ENCODE measurements around the gene ADGRB3. TPM values are rescaled to one million over a fixed set of nuclear protein-coding genes. Genes with fewer than 3 reads are reported as not detected.

The ADGRB3 gene
- total RNA-seq, 1 donor from 2014 or later, result 0.05 TPM

- DNase-seq (ENCODE audit: low read depth), result no peak
Observed at GRCh38 chr6:68704485-68704884, 69.4 kb downstream of the ADGRB3 start.

GRCh38 chr6:68709091-68709490 is 74.0 kb downstream of the ADGRB3 start:
- DNase-seq (ENCODE audit: low read depth), result no peak

- DNase-seq (ENCODE audit: low read depth), result no peak
Observed at GRCh38 chr6:68709882-68710281, 74.8 kb downstream of the ADGRB3 start.

GRCh38 chr6:68710496-68710895 is 75.4 kb downstream of the ADGRB3 start:
- no peak for DNase-seq (ENCODE audit: low read depth)

GRCh38 chr6:68710916-68711315 is 75.8 kb downstream of the ADGRB3 start:
- no peak for DNase-seq (ENCODE audit: low read depth)

- DNase-seq (ENCODE audit: low read depth), result no peak
Observed at GRCh38 chr6:68711386-68712000, 76.4 kb downstream of the ADGRB3 start.

- DNase-seq (ENCODE audit: low read depth), result no peak
Observed at GRCh38 chr6:68716620-68717019, 81.5 kb downstream of the ADGRB3 start.

- no peak for DNase-seq (ENCODE audit: low read depth)
Observed at GRCh38 chr6:68718385-68719073, 83.4 kb downstream of the ADGRB3 start.

GRCh38 chr6:68719761-68720160 is 84.7 kb downstream of the ADGRB3 start:
- no peak for DNase-seq (ENCODE audit: low read depth)

- no peak for DNase-seq (ENCODE audit: low read depth)
Observed at GRCh38 chr6:68722891-68723527, 87.9 kb downstream of the ADGRB3 start.

GRCh38 chr6:68724060-68724459 is 89.0 kb downstream of the ADGRB3 start:
- DNase-seq (ENCODE audit: low read depth), result no peak

GRCh38 chr6:68726337-68726736 is 91.3 kb downstream of the ADGRB3 start:
- no peak for DNase-seq (ENCODE audit: low read depth)

GRCh38 chr6:68726992-68727391 is 91.9 kb downstream of the ADGRB3 start:
- no peak for DNase-seq (ENCODE audit: low read depth)

GRCh38 chr6:68727699-68728098 is 92.6 kb downstream of the ADGRB3 start:
- no peak for DNase-seq (ENCODE audit: low read depth)

GRCh38 chr6:68728159-68728979 is 93.3 kb downstream of the ADGRB3 start:
- DNase-seq (ENCODE audit: low read depth), result no peak

- DNase-seq (ENCODE audit: low read depth), result no peak
Observed at GRCh38 chr6:68729377-68729903, 94.4 kb downstream of the ADGRB3 start.

GRCh38 chr6:68730291-68731054 is 95.4 kb downstream of the ADGRB3 start:
- DNase-seq (ENCODE audit: low read depth), result no peak

GRCh38 chr6:68732423-68732822 is 97.3 kb downstream of the ADGRB3 start:
- DNase-seq (ENCODE audit: low read depth), result no peak

GRCh38 chr6:68735866-68736265 is 100.8 kb downstream of the ADGRB3 start:
- no peak for DNase-seq (ENCODE audit: low read depth)

- no peak for DNase-seq (ENCODE audit: low read depth)
Observed at GRCh38 chr6:68737061-68737460, 102.0 kb downstream of the ADGRB3 start.

GRCh38 chr6:68738039-68738438 is 103.0 kb downstream of the ADGRB3 start:
- no peak for DNase-seq (ENCODE audit: low read depth)

Data from renal cortical epithelial cell (primary cell).